ENCODE results near the gene DLGAP1.

- TF ChIP-seq CTCF (IDR thresholded peaks at IDR 0.05) (no peak), EP300 (IDR thresholded peaks at IDR 0.05) (no peak), POLR2A (IDR thresholded peaks at IDR 0.05) (no peak)
Measured at GRCh38 chr18:4242431-4243161, 212.5 kb downstream of the DLGAP1 start.
